ENCODE measurements around the gene SULF2. TPM values are rescaled to one million over a fixed set of nuclear protein-coding genes. Genes with fewer than 3 reads are reported as not detected.

SULF2 gene
- total RNA-seq, 1 donor from 2014 or later = 18.8 TPM

GRCh38 chr20:47662483-47663353 lies 122.6 kb downstream of the SULF2 start:
- DNase-seq (ENCODE audit: low spot score in 2 of 2) (no peak), FAIRE-seq (no peak)

GRCh38 chr20:47661714-47662113 lies 123.6 kb downstream of the SULF2 start:
- no peak for FAIRE-seq

GRCh38 chr20:47660983-47661700 lies 124.1 kb downstream of the SULF2 start:
- FAIRE-seq (no peak), DNase-seq (ENCODE audit: low spot score in 2 of 2) (no peak)

More at GRCh38 chr20:47661714-47662113, 123.6 kb downstream of the SULF2 start:
- DNase-seq (ENCODE audit: low spot score in 2 of 2) = no peak

GRCh38 chr20:47660602-47660905 lies 124.7 kb downstream of the SULF2 start:
- no peak for FAIRE-seq

GRCh38 chr20:47659904-47660601 lies 125.2 kb downstream of the SULF2 start:
- DNase-seq (ENCODE audit: low spot score in 2 of 2) (no peak), FAIRE-seq (no peak)

More at GRCh38 chr20:47660602-47660905, 124.7 kb downstream of the SULF2 start:
- DNase-seq (ENCODE audit: low spot score in 2 of 2) = no peak

GRCh38 chr20:47656318-47656717 lies 129.0 kb downstream of the SULF2 start:
- FAIRE-seq (no peak), DNase-seq (ENCODE audit: low spot score in 2 of 2) (no peak)

- DNase-seq (ENCODE audit: low spot score in 2 of 2) (no peak), FAIRE-seq (no peak)
Measured at GRCh38 chr20:47655635-47656034, 129.6 kb downstream of the SULF2 start.

GRCh38 chr20:47654370-47654769 lies 130.9 kb downstream of the SULF2 start:
- no peak for FAIRE-seq
- DNase-seq (ENCODE audit: low spot score in 2 of 2) = no peak

GRCh38 chr20:47653869-47654268 lies 131.4 kb downstream of the SULF2 start:
- FAIRE-seq (no peak), DNase-seq (ENCODE audit: low spot score in 2 of 2) (no peak)

GRCh38 chr20:47652794-47653193 lies 132.5 kb downstream of the SULF2 start:
- FAIRE-seq = no peak
- DNase-seq (ENCODE audit: low spot score in 2 of 2) = no peak

- DNase-seq (ENCODE audit: low spot score in 2 of 2) (no peak), FAIRE-seq (no peak)
Measured at GRCh38 chr20:47652301-47652700, 133.0 kb downstream of the SULF2 start.

GRCh38 chr20:47648943-47649342 lies 136.3 kb downstream of the SULF2 start:
- no peak for FAIRE-seq
- DNase-seq (ENCODE audit: low spot score in 2 of 2) = no peak

- no peak for FAIRE-seq
- no peak for DNase-seq (ENCODE audit: low spot score in 2 of 2)
Measured at GRCh38 chr20:47647994-47648393, 137.3 kb downstream of the SULF2 start.

GRCh38 chr20:47645632-47646031 lies 139.6 kb downstream of the SULF2 start:
- no peak for FAIRE-seq
- DNase-seq (ENCODE audit: low spot score in 2 of 2) = no peak

GRCh38 chr20:47642624-47643023 lies 142.7 kb downstream of the SULF2 start:
- no peak for FAIRE-seq
- no peak for DNase-seq (ENCODE audit: low spot score in 2 of 2)

- no peak for FAIRE-seq
- no peak for DNase-seq (ENCODE audit: low spot score in 2 of 2)
Measured at GRCh38 chr20:47642118-47642517, 143.2 kb downstream of the SULF2 start.

- FAIRE-seq = no peak
Measured at GRCh38 chr20:47638851-47639250, 146.4 kb downstream of the SULF2 start.

GRCh38 chr20:47635256-47635655 lies 150.0 kb downstream of the SULF2 start:
- DNase-seq (ENCODE audit: low spot score in 2 of 2) (no peak), FAIRE-seq (no peak)

More at GRCh38 chr20:47638851-47639250, 146.4 kb downstream of the SULF2 start:
- DNase-seq (ENCODE audit: low spot score in 2 of 2) = no peak

- FAIRE-seq (no peak), DNase-seq (ENCODE audit: low spot score in 2 of 2) (no peak)
Measured at GRCh38 chr20:47631078-47631477, 154.2 kb downstream of the SULF2 start.

GRCh38 chr20:47629907-47630306 lies 155.4 kb downstream of the SULF2 start:
- FAIRE-seq (no peak), DNase-seq (ENCODE audit: low spot score in 2 of 2) (no peak)

GRCh38 chr20:47627540-47627939 lies 157.7 kb downstream of the SULF2 start:
- no peak for DNase-seq (ENCODE audit: low spot score in 2 of 2)
- no peak for FAIRE-seq
